OCI-M2 (cell line): ENCODE measurements around the gene FURIN.
"Not testable (repeated sequence)": the region's sequence is repeated elsewhere in the genome, so short reads cannot be mapped to it uniquely, and the experiment has no call there.

Experiments used
- DNase-seq: peaks from one replicate; lab custom pipeline; 2025; ENCODE audit not compliant: unreplicated experiment; lab: John Stamatoyannopoulos, UW

The FURIN gene

GRCh38 chr15:90914305-90915080 lies 46.1 kb downstream of the FURIN start:
- no peak for DNase-seq

GRCh38 chr15:90915216-90915807 lies 46.9 kb downstream of the FURIN start:
- DNase-seq, result no peak

GRCh38 chr15:90915808-90916440 lies 47.5 kb downstream of the FURIN start:
- no peak for DNase-seq

DNA sequence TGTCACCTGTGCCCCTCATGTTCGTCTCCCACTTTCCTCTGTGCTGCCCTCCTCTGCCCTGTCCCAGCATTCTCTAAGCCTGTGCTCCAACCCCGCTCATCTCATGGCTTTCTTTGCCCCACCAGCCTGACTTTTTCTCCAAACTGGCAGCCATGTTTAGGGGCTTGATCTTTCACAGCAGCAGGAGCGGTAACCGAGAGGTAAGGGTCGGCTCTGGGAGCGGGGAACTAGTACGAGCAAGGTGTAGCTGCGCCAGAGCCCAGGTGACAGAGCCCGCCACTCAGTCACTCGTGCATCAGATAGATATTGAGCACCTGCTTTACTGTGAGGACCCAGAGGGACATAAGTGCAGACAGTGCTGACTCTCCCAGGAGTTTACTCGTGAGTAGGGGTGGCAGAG lies 48.1 kb downstream of the FURIN start:
- no peak for DNase-seq

GRCh38 chr15:90917569-90917968 lies 49.2 kb downstream of the FURIN start:
- DNase-seq, result no peak

- no peak for DNase-seq
Observed at GRCh38 chr15:90918034-90918788, 49.8 kb downstream of the FURIN start.

- no peak for DNase-seq
Observed at GRCh38 chr15:90918835-90919234, 50.4 kb downstream of the FURIN start.

DNA sequence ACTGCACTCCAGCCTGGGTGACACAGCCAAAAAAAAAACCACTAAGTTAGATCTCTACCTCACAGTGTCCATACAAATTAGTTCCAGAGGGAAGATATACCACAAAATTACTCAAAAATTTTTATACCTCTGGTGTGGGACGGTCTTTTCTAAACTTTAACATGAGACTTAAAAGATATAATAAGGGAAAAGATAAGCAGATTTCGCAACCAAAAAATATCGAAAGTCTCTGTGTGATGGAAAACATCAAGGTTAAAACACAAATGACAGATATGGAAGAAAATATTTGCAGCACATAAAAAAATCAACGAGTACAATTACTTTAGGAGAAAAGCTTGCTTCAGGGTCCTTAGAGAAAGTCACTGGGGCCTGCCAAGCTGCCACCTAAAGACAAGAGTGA lies 53.5 kb downstream of the FURIN start:
- no peak for DNase-seq

GRCh38 chr15:90922712-90923322 lies 54.4 kb downstream of the FURIN start:
- not testable (repeated sequence) for DNase-seq

DNA sequence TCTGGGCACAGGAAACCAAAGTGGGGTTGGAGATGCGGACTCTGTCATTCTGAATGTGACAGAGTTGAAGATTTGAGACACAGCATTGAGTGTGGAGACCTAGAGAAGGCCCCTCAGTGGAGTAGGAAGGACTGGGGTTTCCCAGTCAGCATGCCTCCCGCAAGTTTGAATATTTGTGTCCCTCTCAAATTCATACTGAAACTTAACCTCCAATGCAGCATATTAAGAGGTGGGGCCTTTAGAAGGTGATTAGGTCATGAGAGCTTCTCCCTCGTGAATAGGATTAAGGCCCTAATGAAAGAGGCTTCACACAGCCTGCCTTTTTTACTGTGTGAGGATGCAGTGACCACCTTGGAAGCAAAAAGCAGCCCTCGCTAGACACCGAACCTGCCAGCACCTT lies 56.0 kb downstream of the FURIN start:
- DNase-seq, result no peak

GRCh38 chr15:90926766-90927165 lies 58.4 kb downstream of the FURIN start:
- DNase-seq, result not testable (repeated sequence)

GRCh38 chr15:90928106-90928505 lies 59.7 kb downstream of the FURIN start:
- DNase-seq, result not testable (repeated sequence)

DNA sequence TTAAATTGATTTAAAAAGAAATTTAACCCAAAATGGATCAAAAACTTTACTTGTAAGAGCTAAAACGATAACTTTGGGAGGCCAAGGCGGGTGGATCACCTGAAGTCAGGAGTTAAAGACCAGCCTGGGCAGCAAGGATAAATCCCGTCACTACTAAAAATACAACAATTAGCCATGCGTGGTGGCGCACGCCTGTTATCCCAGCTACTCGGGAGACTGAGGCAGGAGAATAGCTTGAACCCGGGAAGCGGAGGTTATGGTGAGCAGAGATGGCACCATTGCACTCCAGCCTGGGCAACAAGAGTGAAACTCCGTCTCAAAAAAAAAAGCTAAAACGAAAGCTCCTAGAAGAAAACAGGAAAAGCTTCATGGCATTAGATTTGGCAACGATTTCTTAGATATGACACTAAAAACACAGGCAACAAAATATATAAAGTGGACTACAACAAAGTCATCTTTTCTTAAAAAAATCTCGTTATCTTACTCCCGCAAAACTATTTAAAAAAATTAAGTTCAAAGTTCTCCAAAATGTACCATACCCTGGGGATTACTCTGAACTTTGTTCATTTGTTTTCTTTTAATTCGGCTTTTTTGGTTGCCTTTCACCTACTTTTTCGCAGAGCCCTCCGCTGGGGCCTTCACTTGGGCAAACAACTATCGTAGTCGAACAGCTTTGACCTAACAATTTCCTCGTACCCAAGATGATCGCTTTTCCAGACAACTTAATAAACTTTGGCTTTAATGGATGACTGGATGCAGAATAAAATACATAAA lies 61.0 kb downstream of the FURIN start:
- DNase-seq, result no peak

DNA sequence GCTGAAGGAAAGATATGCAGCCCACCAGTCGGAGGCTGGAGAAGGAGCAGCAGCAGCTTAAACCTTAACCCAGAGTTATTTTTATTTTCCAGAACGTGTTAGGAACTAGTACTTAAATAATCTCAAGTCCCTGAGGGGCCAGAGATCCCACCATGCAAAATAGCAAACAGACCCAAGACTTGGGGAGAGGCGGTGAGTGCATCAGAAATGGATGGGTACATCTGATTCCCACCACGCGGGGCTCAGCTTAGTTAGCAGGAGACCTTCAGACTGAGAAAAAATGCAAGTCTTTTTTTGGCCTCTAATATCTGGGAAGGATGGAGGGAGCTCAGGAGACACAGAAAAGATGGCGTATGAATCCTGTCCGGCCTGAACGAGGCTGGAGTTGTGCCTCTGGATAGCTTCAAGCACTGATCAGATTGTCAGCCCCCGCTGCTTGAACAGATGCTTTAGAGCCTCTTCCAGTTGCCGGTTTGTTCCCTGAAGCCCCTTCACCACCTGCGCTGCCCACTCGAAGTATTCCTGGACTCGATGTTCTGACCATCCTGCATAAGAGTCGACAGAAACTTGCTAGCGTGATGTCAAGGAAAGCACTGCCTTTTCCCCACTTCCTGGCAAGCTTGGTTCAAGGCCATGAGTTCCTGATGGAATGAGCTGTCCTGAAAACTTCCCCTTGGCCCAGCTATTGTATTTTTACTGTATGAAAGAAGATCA lies 62.6 kb downstream of the FURIN start:
- no peak for DNase-seq

GRCh38 chr15:90931575-90931827 lies 63.1 kb downstream of the FURIN start:
- DNase-seq, result no peak

GRCh38 chr15:90931828-90932659 lies 63.7 kb downstream of the FURIN start, which contains the start of gene HDDC3:
HDDC3 (minus strand) TSS chr15:90932549; CDS start chr15:90932540, 9 bp downstream.
- DNase-seq, result peak; percentile 66

DNA sequence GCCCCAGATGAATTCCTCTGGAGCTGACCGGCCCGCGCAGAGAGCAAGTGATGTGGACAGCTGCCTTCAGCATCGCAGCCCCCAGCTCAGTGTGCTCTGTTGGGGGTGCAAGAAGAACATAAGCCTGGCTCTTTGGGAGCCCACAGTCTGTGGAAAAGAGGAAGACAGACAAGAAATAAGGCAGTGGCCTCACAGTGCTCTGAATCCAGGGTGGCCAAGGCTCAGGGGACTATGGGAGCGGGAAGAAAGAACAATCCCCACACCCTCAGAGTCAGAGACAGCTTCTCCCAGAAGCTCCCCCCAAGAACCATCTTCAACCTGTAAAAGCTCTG lies 64.2 kb downstream of the FURIN start:
- DNase-seq, result no peak
